ENCODE data around the gene CPNE5. TPM values are rescaled to one million over a fixed set of nuclear protein-coding genes. Genes with fewer than 3 reads are reported as not detected.

The CPNE5 gene
- total RNA-seq, 1 donor from 2014 or later = 1.3 TPM

GRCh38 chr6:36691011-36691410 is 148.2 kb downstream of the CPNE5 start:
- H3K36me3 ChIP-seq = peaks cover 15 to 23% of the 10 kb centered on the region in 2 donors
- intact Hi-C loops (cut with DNase I) = loop anchor here (5.0 kb wide), 1 partner anchor 66 kb away; no protein-coding TSS in a partner anchor
- no peaks in the 10 kb centered on the region for H3K27me3 ChIP-seq
- TF ChIP-seq CTCF (IDR thresholded peaks at IDR 0.05) = no peak
- no peak for DNase-seq (ENCODE audit: low spot score in 2 of 2)
- no peak overlapping the region for H3K4me3 ChIP-seq
- no peak overlapping the region for H3K27ac ChIP-seq
- H3K4me1 ChIP-seq = peaks cover 2 to 4% of the 10 kb centered on the region in 2 donors
- H3K9me3 ChIP-seq = no peaks in the 10 kb centered on the region

Other genes starting within 250 kb of the CPNE5 start
- 94.7 TPM for gene SRSF3, start 245.1 kb downstream of the CPNE5 start, total RNA-seq
- 353 TPM for gene CDKN1A, start 160.7 kb downstream of the CPNE5 start, total RNA-seq
- 0.21 TPM for gene RAB44, start 141.6 kb downstream of the CPNE5 start, total RNA-seq
- gene PPIL1, start 35.4 kb upstream of the CPNE5 start, total RNA-seq = 24.2 TPM
- gene C6orf89, start 46.5 kb upstream of the CPNE5 start, total RNA-seq = 21.6 TPM
- 33.5 TPM for gene PI16, start 115.3 kb upstream of the CPNE5 start, total RNA-seq
- 175 TPM for gene MTCH1, start 146.8 kb upstream of the CPNE5 start, total RNA-seq
- 49.4 TPM for gene FGD2, start 166.2 kb upstream of the CPNE5 start, total RNA-seq

All from ascending aorta (tissue), 2 donors.